ENCODE results near the gene TMOD2. TPM values are rescaled to one million over a fixed set of nuclear protein-coding genes. Genes with fewer than 3 reads are reported as not detected.

TMOD2 gene
- total RNA-seq, 1 experiment from 2014 or later = 2.6 TPM

DNA sequence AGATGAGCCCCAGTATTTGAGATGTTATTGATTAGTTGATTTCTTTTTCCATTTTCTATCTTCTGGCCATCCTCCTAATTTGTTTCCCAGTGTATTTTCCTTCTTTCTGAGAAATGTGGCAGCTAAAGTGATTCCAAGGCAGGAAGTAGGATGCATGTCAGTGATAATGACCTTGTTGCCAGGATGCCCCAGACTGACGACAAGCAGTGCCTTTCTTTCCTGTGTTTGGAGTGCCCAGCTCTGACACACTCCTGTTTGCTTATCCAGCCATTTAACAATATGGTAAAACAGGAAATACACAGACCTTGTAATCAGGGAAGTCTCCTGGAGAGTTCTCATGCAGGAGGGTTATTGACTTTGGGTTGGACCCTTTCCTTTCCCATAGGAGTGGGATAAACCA, 20.4 kb downstream of the TMOD2 start:
- H3K27ac ChIP-seq (ENCODE audit: low read length) = no peak overlapping the region
- no peaks in the 10 kb centered on the region for H3K36me3 ChIP-seq (ENCODE audit: insufficient read depth, low read length)
- H3K4me3 ChIP-seq (ENCODE audit: low read length) = no peak overlapping the region
- H3K4me2 ChIP-seq (ENCODE audit: low read depth, low read length, poor library complexity, severe bottlenecking) = no peak overlapping the region
- no peaks in the 10 kb centered on the region for H3K9me3 ChIP-seq (ENCODE audit: low read length)
- no peaks in the 10 kb centered on the region for H3K4me1 ChIP-seq (ENCODE audit: low read length)
- H3K79me2 ChIP-seq (ENCODE audit: low read length) = no peaks in the 10 kb centered on the region
- no peak overlapping the region for H2AFZ ChIP-seq (ENCODE audit: low read length)
- DNase-seq = no peak
- no peaks in the 10 kb centered on the region for H3K9me2 ChIP-seq (replicated peaks; ENCODE audit: insufficient read depth, low read length)
- H3K27me3 ChIP-seq (ENCODE audit: low read length) = no peaks in the 10 kb centered on the region
- H4K20me1 ChIP-seq (ENCODE audit: insufficient read depth, low read depth, low read length) = no peaks in the 10 kb centered on the region
- no peak overlapping the region for H3K9ac ChIP-seq (ENCODE audit: low read length)

- Histone ChIP-seq H3K27me3 (ENCODE audit: low read length) (no peaks in the 10 kb centered on the region), H3K36me3 (ENCODE audit: insufficient read depth, low read length) (no peaks in the 10 kb centered on the region), H3K9ac (ENCODE audit: low read length) (no peak overlapping the region), H3K79me2 (ENCODE audit: low read length) (no peaks in the 10 kb centered on the region), H3K4me1 (ENCODE audit: low read length) (no peaks in the 10 kb centered on the region), H4K20me1 (ENCODE audit: insufficient read depth, low read depth, low read length) (no peaks in the 10 kb centered on the region), H3K9me3 (ENCODE audit: low read length) (no peaks in the 10 kb centered on the region), H2AFZ (ENCODE audit: low read length) (no peak overlapping the region), H3K9me2 (replicated peaks; ENCODE audit: insufficient read depth, low read length) (no peaks in the 10 kb centered on the region), H3K27ac (ENCODE audit: low read length) (no peak overlapping the region), H3K4me3 (ENCODE audit: low read length) (no peak overlapping the region), H3K4me2 (ENCODE audit: low read depth, low read length, poor library complexity, severe bottlenecking) (no peak overlapping the region)
- DNase-seq = no peak
Observed at GRCh38 chr15:51774916-51775315, 23.5 kb downstream of the TMOD2 start.

- Histone ChIP-seq H3K27ac (ENCODE audit: low read length) (no peak overlapping the region), H3K4me1 (ENCODE audit: low read length) (no peaks in the 10 kb centered on the region), H4K20me1 (ENCODE audit: insufficient read depth, low read depth, low read length) (no peaks in the 10 kb centered on the region), H3K9ac (ENCODE audit: low read length) (no peak overlapping the region), H3K79me2 (ENCODE audit: low read length) (no peaks in the 10 kb centered on the region), H3K9me2 (replicated peaks; ENCODE audit: insufficient read depth, low read length) (no peaks in the 10 kb centered on the region), H3K4me3 (ENCODE audit: low read length) (no peak overlapping the region), H3K36me3 (ENCODE audit: insufficient read depth, low read length) (no peaks in the 10 kb centered on the region), H3K9me3 (ENCODE audit: low read length) (no peaks in the 10 kb centered on the region), H2AFZ (ENCODE audit: low read length) (no peak overlapping the region), H3K4me2 (ENCODE audit: low read depth, low read length, poor library complexity, severe bottlenecking) (no peak overlapping the region), H3K27me3 (ENCODE audit: low read length) (no peaks in the 10 kb centered on the region)
- peak; percentile 81 for DNase-seq
Observed at GRCh38 chr15:51775967-51776816, 24.8 kb downstream of the TMOD2 start.

GRCh38 chr15:51776952-51777569, 25.7 kb downstream of the TMOD2 start:
- H3K9ac ChIP-seq (ENCODE audit: low read length) = no peak overlapping the region
- no peaks in the 10 kb centered on the region for H3K27me3 ChIP-seq (ENCODE audit: low read length)
- H3K4me1 ChIP-seq (ENCODE audit: low read length) = no peaks in the 10 kb centered on the region
- no peaks in the 10 kb centered on the region for H3K36me3 ChIP-seq (ENCODE audit: insufficient read depth, low read length)
- H3K9me2 ChIP-seq (replicated peaks; ENCODE audit: insufficient read depth, low read length) = no peaks in the 10 kb centered on the region
- H2AFZ ChIP-seq (ENCODE audit: low read length) = no peak overlapping the region
- DNase-seq = peak; percentile 90
- H3K4me2 ChIP-seq (ENCODE audit: low read depth, low read length, poor library complexity, severe bottlenecking) = no peak overlapping the region
- H3K9me3 ChIP-seq (ENCODE audit: low read length) = no peaks in the 10 kb centered on the region
- H3K79me2 ChIP-seq (ENCODE audit: low read length) = no peaks in the 10 kb centered on the region
- H3K4me3 ChIP-seq (ENCODE audit: low read length) = no peak overlapping the region
- no peak overlapping the region for H3K27ac ChIP-seq (ENCODE audit: low read length)
- H4K20me1 ChIP-seq (ENCODE audit: insufficient read depth, low read depth, low read length) = no peaks in the 10 kb centered on the region

DNA sequence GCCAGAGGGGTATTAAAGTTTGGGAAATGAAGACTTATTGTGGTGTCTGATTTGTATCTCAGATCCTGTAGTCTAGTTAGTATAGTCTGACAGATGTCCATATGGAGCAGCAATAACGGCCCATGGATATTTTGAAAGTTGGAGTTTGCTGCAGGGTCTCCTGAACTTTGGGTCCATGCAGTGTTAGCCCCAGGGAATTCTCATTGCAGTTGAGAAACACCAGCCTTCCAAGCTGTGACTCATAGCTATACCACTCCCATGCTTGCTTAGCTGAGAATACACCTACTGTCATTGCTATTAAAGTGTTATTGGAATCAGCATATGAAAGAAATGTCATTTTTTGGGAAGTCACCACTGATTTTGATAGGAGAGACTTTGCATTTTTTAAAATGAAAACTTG, 29.2 kb downstream of the TMOD2 start:
- H3K9me2 ChIP-seq (replicated peaks; ENCODE audit: insufficient read depth, low read length) = no peaks in the 10 kb centered on the region

DNA sequence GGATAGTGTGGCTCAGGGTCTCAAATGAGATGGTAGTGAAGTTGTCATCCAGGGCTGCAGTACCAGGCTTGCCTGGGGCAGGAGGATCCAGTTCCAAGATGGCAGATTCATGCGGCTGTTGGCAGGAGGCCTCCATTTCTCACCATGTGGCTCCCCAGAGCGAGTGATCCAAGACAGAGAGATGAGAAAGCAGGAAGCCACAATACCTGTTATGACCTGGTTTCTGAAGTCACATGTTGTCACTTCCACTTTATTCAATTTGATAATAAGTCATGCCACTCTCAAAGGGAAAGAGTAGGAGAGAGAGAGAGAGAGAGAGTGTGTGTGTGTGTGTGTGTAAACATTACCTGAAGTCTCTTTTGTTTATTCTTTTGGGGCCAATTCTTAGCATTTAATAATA, 30.1 kb downstream of the TMOD2 start:
- no peaks in the 10 kb centered on the region for H3K4me1 ChIP-seq (ENCODE audit: low read length)
- H3K9me3 ChIP-seq (ENCODE audit: low read length) = no peaks in the 10 kb centered on the region
- no peak overlapping the region for H3K4me2 ChIP-seq (ENCODE audit: low read depth, low read length, poor library complexity, severe bottlenecking)
- no peaks in the 10 kb centered on the region for H4K20me1 ChIP-seq (ENCODE audit: insufficient read depth, low read depth, low read length)
- no peak for DNase-seq
- no peak overlapping the region for H3K4me3 ChIP-seq (ENCODE audit: low read length)
- no peak overlapping the region for H3K27ac ChIP-seq (ENCODE audit: low read length)
- H2AFZ ChIP-seq (ENCODE audit: low read length) = no peak overlapping the region
- H3K36me3 ChIP-seq (ENCODE audit: insufficient read depth, low read length) = no peaks in the 10 kb centered on the region
- no peaks in the 10 kb centered on the region for H3K27me3 ChIP-seq (ENCODE audit: low read length)
- no peak overlapping the region for H3K9ac ChIP-seq (ENCODE audit: low read length)
- H3K79me2 ChIP-seq (ENCODE audit: low read length) = no peaks in the 10 kb centered on the region
- H3K9me2 ChIP-seq (replicated peaks; ENCODE audit: insufficient read depth, low read length) = no peaks in the 10 kb centered on the region

More for the DNA sequence above, 29.2 kb downstream of the TMOD2 start:
- Histone ChIP-seq H4K20me1 (ENCODE audit: insufficient read depth, low read depth, low read length) (no peaks in the 10 kb centered on the region), H3K27me3 (ENCODE audit: low read length) (no peaks in the 10 kb centered on the region), H3K36me3 (ENCODE audit: insufficient read depth, low read length) (no peaks in the 10 kb centered on the region), H3K4me2 (ENCODE audit: low read depth, low read length, poor library complexity, severe bottlenecking) (no peak overlapping the region), H3K4me3 (ENCODE audit: low read length) (no peak overlapping the region), H3K9ac (ENCODE audit: low read length) (no peak overlapping the region), H3K4me1 (ENCODE audit: low read length) (no peaks in the 10 kb centered on the region), H3K79me2 (ENCODE audit: low read length) (no peaks in the 10 kb centered on the region), H3K9me3 (ENCODE audit: low read length) (no peaks in the 10 kb centered on the region), H3K27ac (ENCODE audit: low read length) (no peak overlapping the region), H2AFZ (ENCODE audit: low read length) (no peak overlapping the region)
- no peak for DNase-seq

GRCh38 chr15:51782357-51782896, 31.0 kb downstream of the TMOD2 start:
- Histone ChIP-seq H3K4me3 (ENCODE audit: low read length) (no peak overlapping the region), H3K36me3 (ENCODE audit: insufficient read depth, low read length) (no peaks in the 10 kb centered on the region), H3K4me1 (ENCODE audit: low read length) (no peaks in the 10 kb centered on the region), H4K20me1 (ENCODE audit: insufficient read depth, low read depth, low read length) (no peaks in the 10 kb centered on the region), H3K9ac (ENCODE audit: low read length) (no peak overlapping the region), H2AFZ (ENCODE audit: low read length) (no peak overlapping the region), H3K79me2 (ENCODE audit: low read length) (no peaks in the 10 kb centered on the region), H3K9me2 (replicated peaks; ENCODE audit: insufficient read depth, low read length) (no peaks in the 10 kb centered on the region), H3K27me3 (ENCODE audit: low read length) (no peaks in the 10 kb centered on the region), H3K4me2 (ENCODE audit: low read depth, low read length, poor library complexity, severe bottlenecking) (no peak overlapping the region), H3K9me3 (ENCODE audit: low read length) (no peaks in the 10 kb centered on the region), H3K27ac (ENCODE audit: low read length) (no peak overlapping the region)
- peak; percentile 72 for DNase-seq

DNA sequence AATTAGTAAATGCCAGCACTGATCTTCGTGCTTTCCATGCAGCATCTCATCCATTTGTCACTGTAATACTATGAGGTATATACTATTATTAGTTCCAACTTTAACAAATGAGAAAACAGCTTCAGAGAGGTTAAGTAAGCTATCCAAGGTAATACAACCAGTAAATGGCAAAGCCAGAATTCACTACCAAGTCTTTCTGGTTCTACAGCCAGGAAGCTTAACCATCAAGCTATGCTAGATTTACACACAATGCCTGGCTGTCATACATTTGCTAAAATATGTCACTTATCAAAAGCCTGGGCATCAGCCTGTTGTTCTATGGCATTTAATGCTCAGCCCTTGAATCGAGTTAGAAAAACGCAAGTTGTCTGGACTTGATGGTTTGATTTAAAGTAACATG, 32.6 kb downstream of the TMOD2 start:
- H3K9me3 ChIP-seq (ENCODE audit: low read length) = no peaks in the 10 kb centered on the region
- H3K4me3 ChIP-seq (ENCODE audit: low read length) = no peak overlapping the region

More for the DNA sequence above, 32.6 kb downstream of the TMOD2 start:
- Histone ChIP-seq H3K27me3 (ENCODE audit: low read length) (no peaks in the 10 kb centered on the region), H3K4me1 (ENCODE audit: low read length) (no peaks in the 10 kb centered on the region), H3K36me3 (ENCODE audit: insufficient read depth, low read length) (no peaks in the 10 kb centered on the region), H3K27ac (ENCODE audit: low read length) (no peak overlapping the region), H2AFZ (ENCODE audit: low read length) (no peak overlapping the region), H3K9me2 (replicated peaks; ENCODE audit: insufficient read depth, low read length) (no peaks in the 10 kb centered on the region), H3K79me2 (ENCODE audit: low read length) (no peaks in the 10 kb centered on the region), H3K4me2 (ENCODE audit: low read depth, low read length, poor library complexity, severe bottlenecking) (no peak overlapping the region), H3K9ac (ENCODE audit: low read length) (no peak overlapping the region), H4K20me1 (ENCODE audit: insufficient read depth, low read depth, low read length) (no peaks in the 10 kb centered on the region)
- no peak for DNase-seq

Data from Karpas-422 (cell line).